SK-N-SH (cell line): Measurements from ENCODE around the gene SPTAN1. TPM values are rescaled to one million over a fixed set of nuclear protein-coding genes. Genes with fewer than 3 reads are reported as not detected.
A peak's percentile ranks its signal among the peaks of the same experiment; 100 is the strongest.

Experiments used
- CTCF ChIA-PET: fragments of 300-600, 350-600 bp; formaldehyde crosslinking; extraction: SDS; loops from one replicate; lab custom pipeline; 2021; lab: Yijun Ruan, JAX
- POLR2A ChIA-PET: fragments of 350-600 bp; sonication (Branson Sonifier 250); formaldehyde crosslinking; extraction: SDS; loops from one replicate; lab custom pipeline; 2020; ENCODE audit warnings: antibody characterized with exemption, inconsistent platforms; lab: Yijun Ruan, JAX
- DNase-seq: peaks from one replicate; pipeline ENCODE4 v3.0.0; 2012
- H2AFZ ChIP-seq: fragments of 200-600 bp; sonication (generic); 2 replicates; pipeline ENCODE4 v1.8.1; 2016; ENCODE audit warnings: antibody characterized with exemption, mild to moderate bottlenecking, low read depth
- H3F3A ChIP-seq: fragments of 200-600 bp; sonication (generic); replicated peaks from 2 replicates; pipeline ENCODE3; 2016; ENCODE audit warnings: antibody characterized with exemption, mild to moderate bottlenecking; ENCODE audit not compliant: insufficient read depth
- H3K27ac ChIP-seq, 2 experiments: fragments of 200-500 bp in 1 of 2; fragments of 200-600 bp in 1 of 2; sonication (Bioruptor generic) in 1 of 2; sonication (generic), shearing (Covaris generic) in 1 of 2; 2 replicates each; pipeline versions ENCODE4 v1.5.1 to v1.6.1; 2014 to 2016; ENCODE audit warnings: low read depth in 2 of 2, inconsistent platforms in 1 of 2, low read length in 1 of 2, mild to moderate bottlenecking in 1 of 2, mixed read lengths in 1 of 2
- H3K27me3 ChIP-seq: fragments of 200-600 bp; sonication (generic), shearing (Covaris generic); 2 replicates; pipeline ENCODE4 v1.6.1; 2016; ENCODE audit warnings: mixed run types; ENCODE audit not compliant: insufficient read depth
- H3K36me3 ChIP-seq, 2 experiments: fragments of 200-500 bp in 1 of 2; fragments of 200-600 bp in 1 of 2; sonication (Bioruptor generic) in 1 of 2; sonication (generic) in 1 of 2; replicated peaks in 1 of 2; 2 replicates each; pipeline versions ENCODE3 to v1.5.1; 2014 to 2016; ENCODE audit warnings: low read length in 1 of 2, mild to moderate bottlenecking in 1 of 2; ENCODE audit not compliant: insufficient read depth in 2 of 2, control insufficient read depth in 1 of 2
- H3K4me1 ChIP-seq, 2 experiments: fragments of 200-500 bp in 1 of 2; fragments of 200-600 bp in 1 of 2; sonication (Bioruptor generic) in 1 of 2; sonication (generic), shearing (Covaris generic) in 1 of 2; 2 replicates each; pipeline versions ENCODE4 v1.5.1 to v1.6.1; 2014 to 2016; ENCODE audit warnings: low read depth in 1 of 2, low read length in 1 of 2, mixed run types in 1 of 2; ENCODE audit not compliant: insufficient read depth in 2 of 2, control insufficient read depth in 1 of 2
- H3K4me2 ChIP-seq: fragments of 200-600 bp; sonication (generic), shearing (Covaris generic); 2 replicates; pipeline ENCODE4 v1.6.1; 2017; ENCODE audit warnings: mixed run types
- H3K4me3 ChIP-seq, 2 experiments: fragments of 200-500 bp in 1 of 2; fragments of 200-600 bp in 1 of 2; sonication (Bioruptor generic) in 1 of 2; sonication (generic), shearing (Covaris generic) in 1 of 2; 2 replicates each; pipeline versions ENCODE4 v1.5.1 to v1.8.1; 2014 to 2016; ENCODE audit warnings: low read depth in 2 of 2, inconsistent platforms in 1 of 2, low read length in 1 of 2, mild to moderate bottlenecking in 1 of 2, mixed read lengths in 1 of 2, moderate library complexity in 1 of 2
- H3K79me2 ChIP-seq: fragments of 200-600 bp; sonication (generic); 2 replicates; pipeline ENCODE4 v1.8.1; 2017; ENCODE audit warnings: mild to moderate bottlenecking; ENCODE audit not compliant: insufficient read depth
- H3K9ac ChIP-seq: fragments of 200-600 bp; sonication (generic); 2 replicates; pipeline ENCODE4 v1.6.1; 2017; ENCODE audit warnings: mixed run types
- H3K9me2 ChIP-seq: fragments of 200-600 bp; sonication (generic); 2 replicates; pipeline ENCODE4 v1.6.1; 2017; ENCODE audit warnings: mixed run types
- H3K9me3 ChIP-seq: fragments of 200-600 bp; sonication (generic); 2 replicates; pipeline ENCODE4 v1.6.1; 2017; ENCODE audit warnings: mixed run types, mild to moderate bottlenecking, moderate library complexity
- H4K20me1 ChIP-seq: fragments of 200-600 bp; sonication (generic); 2 replicates; pipeline ENCODE4 v1.6.1; 2017; ENCODE audit warnings: mild to moderate bottlenecking, mixed run types; ENCODE audit not compliant: insufficient read depth
- CHD2 ChIP-seq: fragments of 150-350 bp; IDR thresholded peaks from 2 replicates; pipeline ENCODE4 v1.6.1; 2018; ENCODE audit warnings: low read length; ENCODE audit not compliant: partially characterized antibody
- CTCF ChIP-seq: fragments of 200-600 bp; sonication (generic); IDR thresholded peaks from 2 replicates; pipeline ENCODE4 v1.6.1; 2017; ENCODE audit warnings: antibody characterized with exemption, mild to moderate bottlenecking, moderate library complexity
- ELF1 ChIP-seq: IDR thresholded peaks from 2 replicates; pipeline ENCODE4 v1.4.0; 2012
- EP300 ChIP-seq, 2 experiments: IDR thresholded peaks; 2 replicates each; pipeline versions ENCODE4 v1.4.0 to v1.6.1; 2012; ENCODE audit warnings: borderline replicate concordance in 1 of 2, low read depth in 1 of 2, low read length in 1 of 2
- EZH2phosphoT487 ChIP-seq: fragments of 200-600 bp; sonication (generic); IDR thresholded peaks from 2 replicates; pipeline ENCODE4 v1.6.1; 2017; ENCODE audit warnings: low read depth, mixed run types, mild to moderate bottlenecking, antibody characterized with exemption, moderate library complexity, borderline replicate concordance
- FOSL2 ChIP-seq: IDR thresholded peaks from 2 replicates; pipeline ENCODE4 v1.4.0; 2012; ENCODE audit warnings: low read depth, mild to moderate bottlenecking, moderate library complexity, borderline replicate concordance
- GATA2 ChIP-seq: sonication (generic); formaldehyde crosslinking; IDR thresholded peaks from 2 replicates; pipeline ENCODE4 v1.5.0; 2020; ENCODE audit warnings: mild to moderate bottlenecking, missing genetic modification reagents
- IRF3 ChIP-seq: fragments of 150-350 bp; IDR thresholded peaks from 2 replicates; pipeline ENCODE4 v1.6.1; 2016; ENCODE audit warnings: mild to moderate bottlenecking, low read depth, low read length
- JUND ChIP-seq: IDR thresholded peaks from 2 replicates; pipeline ENCODE4 v1.4.0; 2012
- MAX ChIP-seq: IDR thresholded peaks from 2 replicates; pipeline ENCODE4 v1.4.0; 2012; ENCODE audit warnings: low read depth
- MXI1 ChIP-seq: IDR thresholded peaks from 2 replicates; pipeline ENCODE4 v1.6.1; 2012; ENCODE audit warnings: mild to moderate bottlenecking, low read depth, low read length, improper control_type of control experiment
- NRF1 ChIP-seq: IDR thresholded peaks from 2 replicates; pipeline ENCODE4 v1.6.1; 2012; ENCODE audit warnings: low read depth, mild to moderate bottlenecking, low read length
- PBX3 ChIP-seq: IDR thresholded peaks from 2 replicates; pipeline ENCODE4; 2012
- POLR2AphosphoS5 ChIP-seq: IDR thresholded peaks from 2 replicates; pipeline ENCODE4 v1.6.1; 2012; ENCODE audit warnings: low read depth, low read length
- RCOR1 ChIP-seq: fragments of 150-350 bp; IDR thresholded peaks from 2 replicates; pipeline ENCODE4 v1.6.1; 2017; ENCODE audit warnings: antibody characterized with exemption, low read length
- RFX5 ChIP-seq: IDR thresholded peaks from 2 replicates; pipeline ENCODE4 v1.6.1; 2012; ENCODE audit warnings: mild to moderate bottlenecking, improper control_type of control experiment, low read length
- RXRA ChIP-seq: IDR thresholded peaks from 2 replicates; pipeline ENCODE4 v1.4.0; 2012; ENCODE audit warnings: low read depth, mild to moderate bottlenecking, borderline replicate concordance
- SMC3 ChIP-seq: IDR thresholded peaks from 2 replicates; pipeline ENCODE4 v1.6.1; 2012; ENCODE audit warnings: low read depth, low read length, improper control_type of control experiment
- YY1 ChIP-seq: IDR thresholded peaks from 2 replicates; pipeline ENCODE4 v1.4.0; 2012; ENCODE audit warnings: low read depth, mild to moderate bottlenecking
- WGBS: methylation state at CpG from one replicate; pipeline ENCODE4 v1.1.6; 2017; ENCODE audit warnings: low lambda C conversion rate; 5-methylcytosine and 5-hydroxymethylcytosine counted together
- polyA plus RNA-seq, 3 experiments: library from polyadenylated mRNA; depleted of rRNA; stranded (reverse); fragments of >200 nt; gene quantifications; 2 replicates each; pipeline ENCODE4 v1.2.3, GENCODE V29; 2012

Gene SPTAN1
- polyA plus RNA-seq, 1 of the 3 experiments (the other 2 are of a cell fraction) = 177 TPM

GRCh38 chr9:128555180-128555721 is 2.9 kb downstream of the SPTAN1 start:
- no peaks in the 10 kb centered on the region for H3K9me3 ChIP-seq
- H2AFZ ChIP-seq = no peak overlapping the region
- H3K4me3 ChIP-seq = peak overlapping the region; percentile 85 to 92; a peak in 3 of 4 replicates
- H3K4me1 ChIP-seq = peaks cover 39 to 59% of the 10 kb centered on the region in 2 experiments
- DNase-seq = no peak
- ChIA-PET CTCF (interaction anchor here (1.4 to 1.5 kb wide), 2 partner anchors 30 to 116 kb away, joined by 3 read pairs; no protein-coding TSS in a partner anchor), POLR2A (no interaction called here)
- H3K4me2 ChIP-seq = peak overlapping the region; percentile 89
- H3K9ac ChIP-seq = no peak overlapping the region; the same call in 1 of the 2 replicates
- no peaks in the 10 kb centered on the region for H3K9me2 ChIP-seq
- H4K20me1 ChIP-seq = peaks cover 62% of the 10 kb centered on the region
- H3K27ac ChIP-seq = peak overlapping the region; percentile 75 to 87
- H3F3A ChIP-seq = peaks cover 47% of the 10 kb centered on the region
- peaks cover 3 to 11% of the 10 kb centered on the region in 2 experiments for H3K36me3 ChIP-seq
- peaks cover 76% of the 10 kb centered on the region for H3K79me2 ChIP-seq
- TF ChIP-seq JUND (peak; percentile 50; the same call in 1 of the 2 replicates), SMC3 (no peak), EP300 (IDR thresholded peaks at IDR 0.05; ENCODE audit: borderline replicate concordance in 1 of 2, low read depth in 1 of 2, low read length in 1 of 2) (no peak), NRF1 (no peak), EZH2phosphoT487 (no peak), FOSL2 (peak; percentile 43; the same call in 1 of the 2 replicates), GATA2 (no peak)
- H3K27me3 ChIP-seq = no peaks in the 10 kb centered on the region
- WGBS = 33% methylated on average over 9 of the region's 9 CpGs

GRCh38 chr9:128556276-128556675 is 3.9 kb downstream of the SPTAN1 start:
- peaks cover 86% of the 10 kb centered on the region for H3K79me2 ChIP-seq
- H3K4me3 ChIP-seq = no peak overlapping the region
- H4K20me1 ChIP-seq = peaks cover 69% of the 10 kb centered on the region
- TF ChIP-seq ELF1 (no peak), YY1 (no peak), POLR2AphosphoS5 (no peak), PBX3 (no peak), EZH2phosphoT487 (no peak), IRF3 (no peak), RFX5 (no peak), CHD2 (no peak), GATA2 (no peak), CTCF (no peak), MXI1 (no peak), MAX (no peak), RXRA (no peak), RCOR1 (no peak)
- no peak for DNase-seq
- H3K9me2 ChIP-seq = no peaks in the 10 kb centered on the region
- H3K27ac ChIP-seq = no peak overlapping the region; a peak in 1 of 4 replicates
- H3K9ac ChIP-seq = no peak overlapping the region
- H3K27me3 ChIP-seq = no peaks in the 10 kb centered on the region
- H3F3A ChIP-seq = peaks cover 40% of the 10 kb centered on the region
- no peak overlapping the region for H2AFZ ChIP-seq
- WGBS = 89% methylated on average over 2 of the region's 2 CpGs
- peaks cover 3 to 11% of the 10 kb centered on the region in 2 experiments for H3K36me3 ChIP-seq
- peak overlapping the region; percentile 89 for H3K4me2 ChIP-seq
- no peaks in the 10 kb centered on the region for H3K9me3 ChIP-seq
- H3K4me1 ChIP-seq = peaks cover 30 to 51% of the 10 kb centered on the region in 2 experiments
- ChIA-PET POLR2A (no interaction called here), CTCF (interaction anchor here (1.4 kb wide), 1 partner anchor 117 kb away, joined by 3 read pairs; no protein-coding TSS in a partner anchor)
